Activated T-cell treated with anti-CD3 and anti-CD28 coated beads for 1 hour (primary cell): Measurements from ENCODE around the gene BPTF.
A peak's percentile ranks its signal among the peaks of the same experiment; 100 is the strongest.
"Not testable (repeated sequence)": the region's sequence is repeated elsewhere in the genome, so short reads cannot be mapped to it uniquely, and the experiment has no call there.

ENCODE experiments used
- DNase-seq: peaks from one replicate; pipeline ENCODE4 v3.0.0-alpha.2; 2020; ENCODE audit warnings: low read depth

Gene BPTF

GRCh38 chr17:67824735-67825626 is at the start of gene BPTF:
TSS of gene BPTF (plus strand) at chr17:67825503. CDS start at chr17:67825725, 222 bp downstream.
- peak; percentile 86 for DNase-seq

- DNase-seq: peak; percentile 17
Measured at GRCh38 chr17:67779098-67779672, 46.1 kb upstream of the BPTF start.

GRCh38 chr17:67784364-67785121 is 40.8 kb upstream of the BPTF start:
- no peak for DNase-seq

GRCh38 chr17:67785122-67785477 is 40.2 kb upstream of the BPTF start:
- DNase-seq: no peak

- DNase-seq: no peak
Measured at GRCh38 chr17:67785504-67785903, 39.8 kb upstream of the BPTF start.

GRCh38 chr17:67800495-67800928 is 24.8 kb upstream of the BPTF start:
- peak; percentile 11 for DNase-seq

- DNase-seq: no peak
Measured at GRCh38 chr17:67801626-67802175, 23.6 kb upstream of the BPTF start.

GRCh38 chr17:67810464-67810863 is 14.8 kb upstream of the BPTF start:
- DNase-seq: no peak

- DNase-seq: not testable (repeated sequence)
Measured at GRCh38 chr17:67812380-67812779, 12.9 kb upstream of the BPTF start.

GRCh38 chr17:67813803-67814180 is 11.5 kb upstream of the BPTF start:
- DNase-seq: no peak

- DNase-seq: no peak
Measured at GRCh38 chr17:67818110-67819002, 6.9 kb upstream of the BPTF start.

- DNase-seq: no peak
Measured at GRCh38 chr17:67819722-67820121, 5.6 kb upstream of the BPTF start.

- DNase-seq: no peak
Measured at GRCh38 chr17:67821871-67822367, 3.4 kb upstream of the BPTF start.

- DNase-seq: peak; percentile 42
Measured at GRCh38 chr17:67825627-67826601, 611 bp downstream of the BPTF start.

GRCh38 chr17:67829331-67829730 is 4.0 kb downstream of the BPTF start:
- DNase-seq: peak; percentile 16

- DNase-seq: no peak
Measured at GRCh38 chr17:67830440-67830839, 5.1 kb downstream of the BPTF start.

- DNase-seq: no peak
Measured at GRCh38 chr17:67831268-67831667, 6.0 kb downstream of the BPTF start.

- DNase-seq: no peak
Measured at GRCh38 chr17:67833134-67833533, 7.8 kb downstream of the BPTF start.

GRCh38 chr17:67833946-67834631 is 8.8 kb downstream of the BPTF start:
- no peak for DNase-seq
